GM12872 (cell line): ENCODE data around the gene MOBP.
A peak's percentile ranks its signal among the peaks of the same experiment; 100 is the strongest.

Source experiments
- CTCF ChIP-seq: IDR thresholded peaks from 3 replicates; pipeline ENCODE4 v1.5.1; 2011; ENCODE audit warnings: low read depth, mild to moderate bottlenecking, low read length, moderate library complexity; ENCODE audit not compliant: insufficient read depth

MOBP gene

GRCh38 chr3:39443530-39443929 lies 23.9 kb upstream of the MOBP start:
- no peak for TF ChIP-seq CTCF

GRCh38 chr3:39445927-39446326 lies 21.6 kb upstream of the MOBP start:
- TF ChIP-seq CTCF = no peak

GRCh38 chr3:39446444-39446843 lies 21.0 kb upstream of the MOBP start:
- TF ChIP-seq CTCF = no peak

DNA sequence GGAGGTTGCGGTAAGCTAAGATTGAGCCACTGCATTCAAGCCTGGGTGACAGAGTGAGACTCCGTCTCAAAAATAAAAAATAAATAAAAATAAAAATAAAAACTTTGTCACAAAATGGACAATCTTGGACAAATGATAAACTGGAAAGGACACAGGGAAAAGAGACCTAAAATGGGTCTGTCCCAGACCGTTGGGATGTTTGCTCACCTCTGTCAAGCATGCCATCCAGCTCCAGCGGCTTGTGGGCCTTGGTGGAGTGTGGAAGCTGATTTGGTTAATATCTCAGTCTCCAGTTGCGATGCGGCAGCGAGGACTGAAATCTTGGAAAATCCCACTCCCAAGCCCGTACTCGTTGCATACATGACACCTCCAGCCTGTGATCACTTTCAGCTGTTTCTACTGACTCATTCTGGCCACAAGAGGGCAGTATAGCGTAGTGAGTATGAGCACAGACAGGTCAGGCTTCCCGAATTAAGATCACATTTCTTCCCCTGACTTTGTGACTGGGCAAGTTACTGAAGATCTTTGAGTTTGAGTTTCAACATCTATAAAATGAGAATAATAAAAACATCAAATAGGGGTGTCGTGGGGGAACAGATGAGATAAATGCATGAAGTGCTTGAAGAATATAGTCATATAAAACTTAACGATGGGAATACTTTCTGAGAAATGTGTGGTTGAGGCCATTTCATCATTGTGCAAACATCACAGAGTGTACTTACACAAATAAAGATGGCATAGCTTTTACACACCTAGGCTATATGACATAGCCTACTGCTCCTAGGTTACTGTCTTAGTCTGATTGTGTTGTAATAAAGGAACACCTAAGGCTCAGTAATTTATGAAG lies 19.6 kb upstream of the MOBP start:
- TF ChIP-seq CTCF = peak; percentile 90

DNA sequence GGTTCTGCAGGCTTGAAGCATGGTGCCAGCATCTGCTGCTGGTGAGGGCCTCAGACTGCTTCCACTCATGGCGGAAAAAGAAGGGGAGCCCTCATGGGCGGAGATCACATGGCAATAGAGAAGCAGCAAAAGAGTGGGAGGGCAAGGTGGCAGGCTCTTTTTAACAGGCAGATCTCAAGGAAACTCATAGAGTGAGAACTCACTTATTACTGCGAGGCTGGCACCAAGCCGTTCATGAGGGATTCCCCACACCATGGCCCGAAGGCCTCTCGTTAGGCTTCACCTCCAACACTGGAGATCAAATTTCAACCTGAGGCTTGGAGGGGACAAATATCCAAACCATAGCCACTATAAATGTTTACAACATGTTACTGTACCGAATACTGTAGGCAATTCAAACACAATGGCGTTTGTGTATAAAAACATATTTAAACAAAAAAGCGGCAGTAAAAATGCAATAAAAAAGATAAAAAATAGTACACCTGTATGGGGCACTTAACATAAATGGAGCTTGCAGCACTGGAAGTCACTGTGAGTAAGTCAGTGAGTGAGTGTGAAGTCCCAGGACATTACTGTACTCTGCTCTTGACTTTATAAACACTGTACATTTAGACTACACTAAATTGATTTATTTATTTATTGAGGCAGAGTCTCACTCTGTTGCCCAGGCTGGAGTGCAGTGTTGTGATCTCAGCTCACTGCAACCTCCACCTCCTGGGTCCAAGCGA lies 18.8 kb upstream of the MOBP start:
- no peak for TF ChIP-seq CTCF

- no peak for TF ChIP-seq CTCF
Observed at GRCh38 chr3:39449796-39450195, 17.7 kb upstream of the MOBP start.

DNA sequence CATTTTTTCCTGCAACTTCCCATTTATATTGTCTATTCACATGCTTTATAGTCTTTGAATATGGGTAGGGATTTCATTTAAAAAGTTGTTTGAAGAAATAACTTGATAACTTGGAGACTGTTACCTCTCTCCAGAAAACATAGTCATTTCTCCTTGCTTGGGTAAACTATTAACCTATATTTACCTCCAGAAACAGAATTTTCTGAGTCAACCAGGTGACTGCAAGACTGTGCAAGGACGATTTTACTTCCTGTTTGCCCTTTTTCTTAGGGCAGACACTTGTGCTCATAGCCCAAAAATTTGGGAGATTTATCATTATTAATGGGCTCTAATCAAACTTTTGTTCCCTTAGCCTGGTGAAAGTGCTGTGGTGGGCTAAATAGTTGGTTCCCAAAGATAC lies 14.3 kb upstream of the MOBP start:
- TF ChIP-seq CTCF = no peak
